Measurements from ENCODE around the gene TMEM208.

TMEM208 gene

GRCh38 chr16:67184995-67185650 is 41.8 kb upstream of the TMEM208 start:
- Histone ChIP-seq H3K4me1 (ENCODE audit: control insufficient read depth, insufficient read depth, low read length, unreplicated experiment) (peaks cover 33% of the 10 kb centered on the region), H2AFZ (ENCODE audit: low read length, unreplicated experiment) (no peak overlapping the region), H3K79me2 (ENCODE audit: control insufficient read depth, insufficient read depth, low read length, unreplicated experiment) (peaks cover 11% of the 10 kb centered on the region), H3K4me3 (ENCODE audit: low read depth, low read length) (peak overlapping the region; percentile 81), H3K27me3 (ENCODE audit: insufficient read depth, low read length) (no peaks in the 10 kb centered on the region), H3K27ac (ENCODE audit: low read depth, low read length) (no peak overlapping the region), H3K36me3 (ENCODE audit: insufficient read depth, low read length) (no peaks in the 10 kb centered on the region)

DNA sequence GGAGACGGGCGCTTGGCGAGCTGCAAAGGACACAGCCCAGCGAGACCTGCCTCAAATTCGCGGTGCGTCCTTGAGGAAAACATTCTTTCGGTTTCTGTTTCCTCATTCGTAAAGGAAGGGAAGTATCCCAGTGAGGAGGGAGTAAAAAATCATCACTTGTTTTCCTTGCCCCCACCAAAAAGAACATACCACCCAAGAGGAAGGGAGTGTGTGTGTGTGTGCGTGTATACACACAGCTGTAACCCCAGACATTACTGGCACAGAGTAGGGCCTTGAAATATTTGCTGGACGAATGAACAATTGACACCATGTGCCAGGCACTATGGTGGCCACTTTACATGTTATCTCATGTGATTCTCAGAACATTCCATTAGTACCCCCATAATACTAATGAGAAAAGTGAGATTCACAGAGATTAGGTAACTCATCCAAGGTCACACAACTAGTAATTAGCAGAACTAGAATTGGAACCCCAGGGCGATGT is 41.2 kb upstream of the TMEM208 start:
- Histone ChIP-seq H2AFZ (ENCODE audit: low read length, unreplicated experiment) (no peak overlapping the region), H3K36me3 (ENCODE audit: insufficient read depth, low read length) (no peaks in the 10 kb centered on the region), H3K4me3 (ENCODE audit: low read depth, low read length) (peak overlapping the region; percentile 67), H3K4me1 (ENCODE audit: control insufficient read depth, insufficient read depth, low read length, unreplicated experiment) (peaks cover 33% of the 10 kb centered on the region), H3K27me3 (ENCODE audit: insufficient read depth, low read length) (no peaks in the 10 kb centered on the region), H3K27ac (ENCODE audit: low read depth, low read length) (peak overlapping the region; percentile 22; the same call in 1 of the 2 replicates), H3K79me2 (ENCODE audit: control insufficient read depth, insufficient read depth, low read length, unreplicated experiment) (peaks cover 11% of the 10 kb centered on the region)

DNA sequence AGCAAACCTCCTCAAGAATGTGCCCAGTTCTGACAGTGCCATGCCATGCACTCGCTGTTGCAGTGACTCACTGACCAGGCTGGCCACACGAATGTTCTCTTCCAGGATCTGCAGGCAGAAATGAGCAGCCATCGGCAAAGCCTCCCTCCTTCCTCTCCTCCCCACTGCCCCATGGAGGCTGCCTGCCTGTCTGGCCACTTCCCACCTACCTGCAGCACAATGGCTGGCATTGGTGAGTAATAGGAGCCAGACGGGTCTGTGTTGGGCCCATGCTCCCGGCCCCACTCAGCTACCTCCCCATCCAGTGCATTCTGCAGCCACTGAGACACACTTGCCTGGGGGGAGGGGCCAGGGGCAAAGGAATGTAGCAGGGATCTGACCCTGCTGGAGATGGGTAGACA is 40.4 kb upstream of the TMEM208 start:
- no peaks in the 10 kb centered on the region for H3K36me3 ChIP-seq (ENCODE audit: insufficient read depth, low read length)
- H3K4me1 ChIP-seq (ENCODE audit: control insufficient read depth, insufficient read depth, low read length, unreplicated experiment), result peaks cover 31% of the 10 kb centered on the region
- peak overlapping the region; percentile 67; the same call in 1 of the 2 replicates for H3K4me3 ChIP-seq (ENCODE audit: low read depth, low read length)
- no peak overlapping the region for H3K27ac ChIP-seq (ENCODE audit: low read depth, low read length)
- no peaks in the 10 kb centered on the region for H3K27me3 ChIP-seq (ENCODE audit: insufficient read depth, low read length)
- H3K79me2 ChIP-seq (ENCODE audit: control insufficient read depth, insufficient read depth, low read length, unreplicated experiment), result peaks cover 11% of the 10 kb centered on the region
- no peak overlapping the region for H2AFZ ChIP-seq (ENCODE audit: low read length, unreplicated experiment)

GRCh38 chr16:67187175-67187890 is 39.6 kb upstream of the TMEM208 start:
- no peak overlapping the region for H2AFZ ChIP-seq (ENCODE audit: low read length, unreplicated experiment)
- H3K4me1 ChIP-seq (ENCODE audit: control insufficient read depth, insufficient read depth, low read length, unreplicated experiment), result peaks cover 26% of the 10 kb centered on the region
- peaks cover 12% of the 10 kb centered on the region for H3K79me2 ChIP-seq (ENCODE audit: control insufficient read depth, insufficient read depth, low read length, unreplicated experiment)
- no peak overlapping the region for H3K27ac ChIP-seq (ENCODE audit: low read depth, low read length)
- H3K27me3 ChIP-seq (ENCODE audit: insufficient read depth, low read length), result no peaks in the 10 kb centered on the region
- H3K36me3 ChIP-seq (ENCODE audit: insufficient read depth, low read length), result no peaks in the 10 kb centered on the region
- no peak overlapping the region for H3K4me3 ChIP-seq (ENCODE audit: low read depth, low read length)

GRCh38 chr16:67188323-67188722 is 38.6 kb upstream of the TMEM208 start:
- Histone ChIP-seq H3K27ac (ENCODE audit: low read depth, low read length) (no peak overlapping the region), H3K36me3 (ENCODE audit: insufficient read depth, low read length) (no peaks in the 10 kb centered on the region), H3K27me3 (ENCODE audit: insufficient read depth, low read length) (no peaks in the 10 kb centered on the region), H2AFZ (ENCODE audit: low read length, unreplicated experiment) (no peak overlapping the region), H3K4me3 (ENCODE audit: low read depth, low read length) (no peak overlapping the region), H3K79me2 (ENCODE audit: control insufficient read depth, insufficient read depth, low read length, unreplicated experiment) (peaks cover 13% of the 10 kb centered on the region), H3K4me1 (ENCODE audit: control insufficient read depth, insufficient read depth, low read length, unreplicated experiment) (peaks cover 25% of the 10 kb centered on the region)

DNA sequence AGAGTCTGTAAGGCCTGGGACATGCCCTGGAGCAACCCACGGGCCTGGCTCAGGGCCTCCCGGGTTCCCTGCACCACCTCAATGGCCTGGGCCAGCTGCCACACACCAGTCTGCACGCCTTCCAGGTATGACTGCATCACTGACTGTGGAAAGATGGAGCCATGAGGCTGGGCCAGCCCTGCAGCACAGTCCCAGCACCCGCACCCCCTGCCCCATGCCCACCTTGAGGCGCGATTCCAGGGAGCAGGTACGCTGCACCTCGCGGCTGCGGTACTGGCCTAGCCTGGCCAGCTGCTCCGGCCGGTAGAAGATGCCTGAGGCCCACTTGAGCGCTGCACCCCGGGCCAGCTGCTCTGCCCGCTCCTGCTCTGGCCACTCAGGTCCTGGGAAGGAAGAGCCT is 38.1 kb upstream of the TMEM208 start:
- H3K27ac ChIP-seq (ENCODE audit: low read depth, low read length), result no peak overlapping the region
- no peaks in the 10 kb centered on the region for H3K27me3 ChIP-seq (ENCODE audit: insufficient read depth, low read length)
- no peak overlapping the region for H3K4me3 ChIP-seq (ENCODE audit: low read depth, low read length)
- H3K4me1 ChIP-seq (ENCODE audit: control insufficient read depth, insufficient read depth, low read length, unreplicated experiment), result peaks cover 29% of the 10 kb centered on the region
- no peaks in the 10 kb centered on the region for H3K36me3 ChIP-seq (ENCODE audit: insufficient read depth, low read length)
- H2AFZ ChIP-seq (ENCODE audit: low read length, unreplicated experiment), result no peak overlapping the region
- peaks cover 18% of the 10 kb centered on the region for H3K79me2 ChIP-seq (ENCODE audit: control insufficient read depth, insufficient read depth, low read length, unreplicated experiment)

DNA sequence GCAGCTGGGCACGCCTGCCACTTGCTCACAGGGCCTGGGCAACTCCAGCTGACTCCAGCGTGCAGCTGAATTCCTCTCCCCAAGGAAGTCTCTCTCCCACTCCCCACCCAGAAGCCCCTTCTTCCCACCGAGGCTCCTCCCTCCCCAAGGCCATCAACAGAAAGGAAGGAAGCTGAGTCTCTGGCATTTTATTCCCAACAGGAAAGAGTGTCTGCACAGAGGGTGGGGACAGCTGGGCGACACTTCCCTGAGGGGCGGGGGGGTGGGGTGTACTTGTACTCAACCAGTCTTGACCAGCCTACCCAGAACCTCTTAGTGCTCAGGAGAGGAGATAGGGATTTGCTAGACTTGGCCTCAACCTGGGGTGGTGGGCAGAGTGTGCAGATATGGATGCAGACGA is 36.9 kb upstream of the TMEM208 start, which contains the start of gene EXOC3L1:
TSS of gene EXOC3L1 (minus strand) at position 96 of the 400 bp plus-strand sequence. CDS start 460 bp downstream, outside the sequence.
- Histone ChIP-seq H3K4me3 (ENCODE audit: low read depth, low read length) (no peak within 1 kb of the TSS), H3K27me3 (ENCODE audit: insufficient read depth, low read length) (no peaks in the 10 kb centered on the region), H3K79me2 (ENCODE audit: control insufficient read depth, insufficient read depth, low read length, unreplicated experiment) (peaks cover 27% of the 10 kb centered on the region), H3K4me1 (ENCODE audit: control insufficient read depth, insufficient read depth, low read length, unreplicated experiment) (peaks cover 35% of the 10 kb centered on the region), H3K27ac (ENCODE audit: low read depth, low read length) (no peak within 1 kb of the TSS), H3K36me3 (ENCODE audit: insufficient read depth, low read length) (peaks cover 11% of the 10 kb centered on the region; the same call in 1 of the 2 replicates), H2AFZ (ENCODE audit: low read length, unreplicated experiment) (no peak within 1 kb of the TSS)

DNA sequence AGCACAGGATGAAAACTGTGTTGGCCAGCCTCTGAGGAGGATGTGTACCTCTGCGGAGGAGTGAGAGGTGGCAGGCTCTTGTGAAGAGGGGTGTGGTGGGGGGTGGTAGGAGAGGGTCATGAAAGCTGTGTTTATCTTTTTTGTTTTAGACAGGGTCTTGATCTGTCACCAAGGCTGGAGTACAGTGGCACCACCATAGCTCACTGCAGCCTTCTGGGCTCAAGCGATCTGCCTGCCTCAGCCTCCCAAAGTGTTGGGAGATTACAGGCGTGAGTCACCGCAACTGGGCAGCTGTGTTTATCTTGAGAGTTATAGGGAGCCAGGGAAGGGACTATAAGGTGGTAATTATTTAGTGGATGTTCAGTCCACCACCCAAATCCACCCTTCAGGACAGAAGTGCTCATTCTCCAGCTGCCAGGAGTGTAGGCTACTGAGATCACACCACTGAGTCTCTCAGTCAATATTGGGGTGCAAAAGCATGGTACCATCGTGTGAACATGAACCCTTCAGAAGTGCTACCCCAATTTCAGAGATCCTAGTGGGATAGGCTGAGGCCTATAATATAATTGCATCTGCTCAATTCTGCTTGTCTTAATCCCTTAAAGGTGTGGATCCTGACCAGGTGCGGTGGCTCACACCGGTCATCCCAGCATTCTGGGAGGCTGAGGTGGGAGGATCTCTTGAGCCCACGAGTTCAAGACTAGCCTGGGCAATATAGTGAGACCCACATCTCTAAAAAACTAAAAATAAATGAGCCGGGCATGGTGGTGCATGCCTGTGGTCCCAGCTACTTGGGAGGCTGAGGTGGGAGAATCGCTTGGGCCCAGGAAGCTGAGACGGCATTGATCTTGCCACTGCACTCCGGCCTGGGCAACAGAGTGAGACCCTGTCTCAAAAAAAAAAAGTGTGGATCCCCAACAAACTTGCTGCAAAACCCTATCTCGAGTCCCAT is 36.2 kb upstream of the TMEM208 start:
- H3K36me3 ChIP-seq (ENCODE audit: insufficient read depth, low read length), result peaks cover 11% of the 10 kb centered on the region; the same call in 1 of the 2 replicates
- no peak overlapping the region for H2AFZ ChIP-seq (ENCODE audit: low read length, unreplicated experiment)
- peaks cover 31% of the 10 kb centered on the region for H3K79me2 ChIP-seq (ENCODE audit: control insufficient read depth, insufficient read depth, low read length, unreplicated experiment)
- no peak overlapping the region for H3K27ac ChIP-seq (ENCODE audit: low read depth, low read length)
- peaks cover 34% of the 10 kb centered on the region for H3K4me1 ChIP-seq (ENCODE audit: control insufficient read depth, insufficient read depth, low read length, unreplicated experiment)
- no peak overlapping the region for H3K4me3 ChIP-seq (ENCODE audit: low read depth, low read length)
- no peaks in the 10 kb centered on the region for H3K27me3 ChIP-seq (ENCODE audit: insufficient read depth, low read length)

DNA sequence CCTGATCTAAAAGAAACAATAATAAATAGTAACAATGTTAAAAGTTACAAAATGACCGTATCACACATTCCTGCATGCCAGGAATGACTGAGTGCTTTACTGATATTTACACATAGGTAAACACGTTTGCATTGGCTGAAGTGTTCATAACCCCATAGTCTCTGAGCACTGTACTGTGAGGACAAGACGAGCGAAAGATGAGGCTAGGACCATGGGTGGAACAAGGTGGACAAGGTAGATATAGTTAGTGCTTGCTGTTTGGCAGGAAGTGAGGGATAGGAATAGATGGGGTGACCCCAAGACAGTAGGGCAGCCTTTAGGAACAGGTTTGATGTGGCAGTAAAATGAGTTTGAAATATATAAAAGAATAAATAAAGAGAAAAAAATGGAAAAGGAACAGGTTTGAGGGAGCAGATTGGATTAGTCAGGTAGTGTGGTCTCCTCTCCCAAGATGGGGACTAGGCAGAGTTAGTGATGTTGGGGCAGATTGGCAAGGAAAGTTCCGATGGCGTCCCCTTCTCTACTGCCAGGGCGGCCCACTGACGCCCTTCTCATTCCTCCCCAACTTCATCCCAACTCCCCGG is 35.4 kb upstream of the TMEM208 start:
- Histone ChIP-seq H3K4me1 (ENCODE audit: control insufficient read depth, insufficient read depth, low read length, unreplicated experiment) (peaks cover 26% of the 10 kb centered on the region), H3K36me3 (ENCODE audit: insufficient read depth, low read length) (peaks cover 17% of the 10 kb centered on the region; the same call in 1 of the 2 replicates), H2AFZ (ENCODE audit: low read length, unreplicated experiment) (no peak overlapping the region), H3K4me3 (ENCODE audit: low read depth, low read length) (peak overlapping the region; percentile 96), H3K27ac (ENCODE audit: low read depth, low read length) (no peak overlapping the region), H3K27me3 (ENCODE audit: insufficient read depth, low read length) (no peaks in the 10 kb centered on the region), H3K79me2 (ENCODE audit: control insufficient read depth, insufficient read depth, low read length, unreplicated experiment) (peaks cover 36% of the 10 kb centered on the region)
